Thymus (tissue), 11 donors: ENCODE results near the gene PDS5B. TPM values are rescaled to one million over a fixed set of nuclear protein-coding genes. Genes with fewer than 3 reads are reported as not detected.

Experiments used
- DNase-seq, 9 donors: peaks; one replicate each; pipeline ENCODE4 v3.0.0-alpha.2; 2013; ENCODE audit warnings: low spot score in 9 of 9, low read depth in 6 of 9, missing footprints in 1 of 9
- H3K27ac ChIP-seq, 2 donors: one replicate each; pipeline ENCODE4 v1.5.1; 2013; ENCODE audit warnings: control low read depth in 1 of 2, low read depth in 1 of 2, low read length in 1 of 2, mild to moderate bottlenecking in 1 of 2, moderate library complexity in 1 of 2
- H3K27me3 ChIP-seq, 2 donors: one replicate each; pipeline ENCODE4 v1.5.1; 2013; ENCODE audit warnings: low read length in 1 of 2; ENCODE audit not compliant: control insufficient read depth in 2 of 2, insufficient read depth in 1 of 2
- H3K36me3 ChIP-seq, 2 donors: one replicate each; pipeline ENCODE4 v1.5.1; 2013; ENCODE audit warnings: low read length in 1 of 2, mild to moderate bottlenecking in 1 of 2, moderate library complexity in 1 of 2; ENCODE audit not compliant: control insufficient read depth in 2 of 2, insufficient read depth in 2 of 2
- H3K4me1 ChIP-seq, 2 donors: one replicate each; pipeline ENCODE4 v1.5.1; 2013; ENCODE audit warnings: low read length in 2 of 2; ENCODE audit not compliant: control insufficient read depth in 2 of 2, insufficient read depth in 2 of 2
- H3K4me3 ChIP-seq, 2 donors: one replicate each; pipeline ENCODE4 v1.5.1; 2013; ENCODE audit warnings: low read length in 2 of 2, control low read depth in 1 of 2, mild to moderate bottlenecking in 1 of 2
- H3K9me3 ChIP-seq, 2 donors: one replicate each; pipeline ENCODE4 v1.5.1; 2013; ENCODE audit warnings: low read length in 1 of 2, mild to moderate bottlenecking in 1 of 2; ENCODE audit not compliant: control insufficient read depth in 2 of 2, insufficient read depth in 1 of 2
- WGBS: extraction: QIAGEN DNeasy Blood & Tissue Kit; methylation state at CpG from one replicate; pipeline ENCODE4 v1.1.7; 2013; 5-methylcytosine and 5-hydroxymethylcytosine counted together
- polyA plus RNA-seq: library from polyadenylated mRNA; stranded (reverse); fragments of 200-250 nt; gene quantifications from one replicate; pipeline ENCODE4 v1.2.3, GENCODE V29; 2013
- total RNA-seq: library from RNA; stranded (reverse); fragments of 120-200 nt; gene quantifications from one replicate; pipeline ENCODE4 v1.2.4, GENCODE V29; 2013
- donor health status: healthy.

PDS5B gene
- total and polyA plus RNA-seq, 2 donors = 12.8 to 37.2 TPM

DNA sequence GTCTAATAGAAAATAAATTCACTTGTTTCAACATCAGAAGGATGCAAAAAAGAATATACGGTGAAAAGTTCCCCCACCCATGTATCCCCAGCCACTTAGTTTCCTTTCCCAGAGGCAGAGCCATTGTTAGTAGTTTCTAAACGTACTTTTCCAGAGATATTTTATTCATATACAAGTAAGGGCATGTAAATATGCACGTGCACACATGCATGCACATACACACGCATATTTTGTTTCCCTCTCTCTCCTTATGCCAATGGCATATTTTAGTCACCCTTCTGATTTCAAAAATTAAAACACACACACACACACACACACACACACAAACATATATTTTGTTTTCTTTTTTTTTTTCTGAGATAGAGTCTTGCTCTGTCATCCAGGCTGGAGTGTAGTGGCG, 147.4 kb downstream of the PDS5B start:
- DNase-seq = no peak
- Histone ChIP-seq H3K36me3 (peaks cover 0 to 6% of the 10 kb centered on the region in 2 donors), H3K27ac (no peak overlapping the region), H3K27me3 (no peaks in the 10 kb centered on the region), H3K4me3 (no peak overlapping the region), H3K9me3 (no peaks in the 10 kb centered on the region), H3K4me1 (peaks cover 0 to 2% of the 10 kb centered on the region in 2 donors)
- WGBS = 96% methylated on average over 5 of the region's 5 CpGs

DNA sequence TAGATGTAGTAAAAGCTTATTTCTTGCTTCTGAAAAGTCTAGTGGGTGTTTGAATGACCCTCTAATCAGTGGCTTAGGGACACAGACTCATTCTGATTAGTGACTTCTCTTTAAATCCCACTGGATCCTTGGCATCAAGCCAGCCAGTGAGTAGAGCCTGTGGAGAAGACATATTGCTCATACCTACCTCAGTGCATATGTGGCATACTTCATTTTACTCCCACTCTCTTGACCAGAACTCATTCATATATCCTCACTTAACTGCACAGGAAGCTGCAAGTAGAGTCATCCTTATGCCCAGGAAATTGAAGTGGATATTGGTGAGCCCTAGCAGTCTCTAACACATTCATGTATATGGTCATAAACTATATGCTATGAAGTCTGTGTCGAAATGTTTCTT, 148.3 kb downstream of the PDS5B start:
- WGBS = 95% methylated on average over 1 of the region's 1 CpG

DNA sequence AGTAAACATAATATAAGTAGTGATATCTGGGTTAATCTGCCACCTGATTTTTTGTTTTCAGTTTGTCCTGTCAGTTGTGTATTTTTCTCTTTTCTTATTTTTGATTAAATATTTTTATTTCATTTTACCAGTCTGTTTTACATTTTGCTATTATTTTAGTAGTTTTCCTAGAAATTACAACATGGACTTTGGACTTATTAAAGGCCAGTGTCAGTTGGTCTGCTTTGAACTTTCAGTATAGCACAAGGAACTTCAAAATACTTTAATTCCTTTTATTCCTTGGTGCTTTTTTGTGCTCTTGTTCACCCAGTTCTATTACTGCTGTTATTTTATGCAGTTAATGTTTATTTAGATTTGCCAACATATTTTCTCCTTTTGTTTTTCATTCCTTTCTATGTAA, 149.6 kb downstream of the PDS5B start:
- Histone ChIP-seq H3K9me3 (no peaks in the 10 kb centered on the region), H3K4me3 (no peak overlapping the region), H3K27me3 (no peaks in the 10 kb centered on the region), H3K36me3 (peaks cover 0 to 6% of the 10 kb centered on the region in 2 donors), H3K4me1 (peaks cover 0 to 2% of the 10 kb centered on the region in 2 donors), H3K27ac (no peak overlapping the region)
- no peak for DNase-seq

More for the DNA sequence above, 148.3 kb downstream of the PDS5B start:
- DNase-seq = no peak
- Histone ChIP-seq H3K27me3 (no peaks in the 10 kb centered on the region), H3K4me3 (no peak overlapping the region), H3K27ac (no peak overlapping the region), H3K36me3 (peaks cover 0 to 6% of the 10 kb centered on the region in 2 donors), H3K9me3 (no peaks in the 10 kb centered on the region), H3K4me1 (peaks cover 0 to 2% of the 10 kb centered on the region in 2 donors)

DNA sequence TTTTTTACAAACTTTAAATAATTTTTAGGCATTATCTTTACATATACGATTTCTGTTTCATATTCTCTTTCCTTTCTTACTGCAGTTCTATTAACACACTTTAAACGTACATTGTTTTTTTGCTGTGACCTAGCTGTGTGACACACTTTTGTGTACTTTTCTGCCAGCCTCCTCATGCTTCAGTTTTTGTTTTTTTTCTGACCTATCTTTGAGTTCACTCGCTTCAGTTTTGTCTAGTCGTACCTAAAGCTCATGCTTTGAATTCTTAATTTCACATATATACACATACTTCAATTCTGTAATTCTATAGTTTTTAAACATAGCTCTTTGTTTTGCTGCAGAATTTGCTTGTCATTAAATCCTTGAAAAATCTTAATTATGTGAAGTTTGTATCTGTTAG, 150.4 kb downstream of the PDS5B start:
- Histone ChIP-seq H3K4me3 (no peak overlapping the region), H3K4me1 (peaks cover 0 to 2% of the 10 kb centered on the region in 2 donors), H3K27ac (peak overlapping the region in 1 of 2 donors; percentile 77), H3K27me3 (no peaks in the 10 kb centered on the region), H3K36me3 (peaks cover 0 to 7% of the 10 kb centered on the region in 2 donors), H3K9me3 (no peaks in the 10 kb centered on the region)
- 77% methylated on average over 4 of the region's 4 CpGs for WGBS
- peak in 2 of 9 donors; percentile 9 to 32 for DNase-seq

DNA sequence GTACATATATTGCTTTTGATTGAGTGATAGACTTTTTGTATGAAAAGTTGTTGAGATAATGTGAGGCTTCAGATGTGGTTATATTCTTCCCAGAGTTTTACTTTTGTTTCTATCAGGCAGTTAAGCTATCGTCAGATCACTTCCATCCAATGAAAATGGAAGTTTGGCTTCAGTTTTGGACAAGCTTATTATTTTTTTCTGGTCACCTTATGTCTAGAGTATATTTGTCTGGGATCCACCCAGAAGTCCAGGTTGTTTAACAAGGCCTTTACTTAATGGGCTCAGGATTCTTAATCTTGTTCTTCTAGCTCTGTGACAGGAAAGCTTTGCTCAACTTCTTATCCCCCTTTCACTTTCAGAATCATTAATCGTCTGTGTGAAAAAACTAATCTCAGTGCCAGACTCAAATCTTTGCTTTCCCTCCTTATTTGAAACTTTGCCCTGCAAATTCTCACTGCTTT, 150.9 kb downstream of the PDS5B start:
- Histone ChIP-seq H3K27me3 (no peaks in the 10 kb centered on the region), H3K36me3 (peaks cover 0 to 10% of the 10 kb centered on the region in 2 donors), H3K4me1 (peaks cover 0 to 2% of the 10 kb centered on the region in 2 donors), H3K27ac (peak overlapping the region; percentile 20 to 77), H3K4me3 (peak overlapping the region in 1 of 2 donors; percentile 19), H3K9me3 (no peaks in the 10 kb centered on the region)
- peak in 6 of 9 donors; percentile 8 to 63 (median 32) for DNase-seq
- 5% methylated on average over 2 of the region's 2 CpGs for WGBS

DNA sequence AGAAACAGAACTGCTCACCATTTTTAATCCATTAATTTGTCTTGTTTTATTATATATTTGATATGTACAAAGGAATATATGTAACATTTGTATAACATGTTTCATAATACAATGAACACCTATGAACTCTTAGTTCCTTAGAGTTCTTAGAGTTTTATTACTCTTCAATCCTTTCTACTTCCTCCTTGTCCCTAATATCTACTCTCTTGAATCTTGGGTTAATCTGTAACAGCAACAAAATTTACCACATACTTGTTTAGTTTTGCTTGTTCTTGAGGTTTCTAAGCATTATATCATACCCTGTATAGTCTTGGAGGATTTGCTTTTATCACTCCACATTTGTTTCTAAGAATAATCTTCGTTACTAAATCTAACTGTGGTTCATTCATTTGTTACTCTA, 151.4 kb downstream of the PDS5B start:
- Histone ChIP-seq H3K9me3 (no peaks in the 10 kb centered on the region), H3K27me3 (no peaks in the 10 kb centered on the region), H3K4me3 (no peak overlapping the region), H3K4me1 (peaks cover 0 to 2% of the 10 kb centered on the region in 2 donors), H3K27ac (peak overlapping the region in 1 of 2 donors; percentile 77), H3K36me3 (peaks cover 0 to 10% of the 10 kb centered on the region in 2 donors)
- no peak for DNase-seq
- WGBS = 95% methylated on average over 1 of the region's 1 CpG

DNA sequence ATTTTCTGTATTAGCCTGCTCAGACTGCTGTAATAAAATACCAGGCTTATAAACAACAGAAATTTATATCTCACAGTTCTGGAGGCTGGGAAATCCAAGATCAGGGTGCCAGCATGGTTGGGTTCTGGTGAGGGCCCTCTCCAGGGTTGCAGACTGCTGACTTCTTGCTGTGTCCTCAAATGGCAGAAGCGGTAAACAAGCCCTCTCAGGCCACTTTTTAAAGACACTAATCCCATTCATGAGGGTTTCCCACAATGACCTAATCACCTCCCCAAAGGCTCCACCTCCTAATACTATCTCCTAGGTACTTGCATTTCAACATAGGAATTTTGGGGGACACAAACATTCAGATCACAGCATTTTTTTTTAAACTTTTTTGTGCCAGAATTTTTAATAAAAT, 159.3 kb downstream of the PDS5B start:
- peaks cover 4 to 24% of the 10 kb centered on the region in 2 donors for H3K36me3 ChIP-seq
- H3K4me3 ChIP-seq = no peak overlapping the region
- H3K27ac ChIP-seq = no peak overlapping the region
- H3K9me3 ChIP-seq = no peaks in the 10 kb centered on the region
- H3K27me3 ChIP-seq = no peaks in the 10 kb centered on the region
- WGBS = 95% methylated on average over 1 of the region's 1 CpG
- H3K4me1 ChIP-seq = no peaks in the 10 kb centered on the region
- DNase-seq = no peak

DNA sequence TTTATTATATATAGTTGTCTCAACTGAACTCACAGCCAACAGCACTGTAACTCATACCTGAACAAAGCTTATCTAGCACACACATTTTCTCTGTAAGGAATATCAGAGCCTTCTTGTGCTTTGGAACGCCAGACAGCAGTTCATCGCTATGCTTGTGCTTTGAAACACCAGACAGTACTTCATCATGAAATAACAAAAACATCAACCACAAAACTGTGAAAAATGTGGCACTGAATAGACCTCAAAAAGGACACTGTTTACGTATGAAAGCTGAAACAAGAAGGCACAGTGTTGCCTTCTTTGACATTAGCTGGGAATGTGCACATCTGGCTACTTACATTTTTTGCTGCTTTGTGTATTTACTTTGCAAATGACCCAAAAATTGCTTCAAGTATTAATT, 160.2 kb downstream of the PDS5B start:
- H3K9me3 ChIP-seq = no peaks in the 10 kb centered on the region
- DNase-seq = no peak
- no peaks in the 10 kb centered on the region for H3K4me1 ChIP-seq
- H3K27ac ChIP-seq = no peak overlapping the region
- no peak overlapping the region for H3K4me3 ChIP-seq
- H3K36me3 ChIP-seq = peaks cover 4 to 24% of the 10 kb centered on the region in 2 donors
- 97% methylated on average over 3 of the region's 3 CpGs for WGBS
- no peaks in the 10 kb centered on the region for H3K27me3 ChIP-seq

DNA sequence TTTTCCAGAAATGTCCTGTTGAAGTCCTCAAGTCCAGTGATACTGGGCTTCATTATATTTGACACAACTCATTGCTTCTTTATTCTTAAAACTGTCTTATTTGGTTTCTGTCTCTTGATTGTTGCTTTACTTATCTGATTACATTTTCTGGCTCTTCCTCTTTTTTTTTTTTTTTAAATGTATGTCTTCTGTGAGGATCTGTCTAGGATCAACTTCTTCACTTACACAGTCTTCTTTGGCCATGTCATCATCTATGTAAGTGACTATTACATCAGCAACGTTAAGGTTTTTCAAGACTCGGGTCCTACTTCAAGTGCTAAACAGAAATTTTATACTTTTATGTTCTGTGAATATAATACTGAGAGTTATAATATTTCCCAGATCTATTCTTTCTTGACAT, 162.1 kb downstream of the PDS5B start:
- Histone ChIP-seq H3K36me3 (peaks cover 4 to 21% of the 10 kb centered on the region in 2 donors), H3K27me3 (no peaks in the 10 kb centered on the region), H3K9me3 (no peaks in the 10 kb centered on the region), H3K27ac (no peak overlapping the region), H3K4me3 (no peak overlapping the region), H3K4me1 (no peaks in the 10 kb centered on the region)
- DNase-seq = no peak
- 95% methylated on average over 2 of the region's 2 CpGs for WGBS
